GM18526 (cell line): ENCODE data around the gene GPR42.

Experiments used
- POLR2A ChIP-seq: IDR thresholded peaks from 3 replicates; pipeline ENCODE4 v1.6.1; 2011; ENCODE audit not compliant: insufficient read length; ENCODE audit errors: extremely low read depth

The GPR42 gene

DNA sequence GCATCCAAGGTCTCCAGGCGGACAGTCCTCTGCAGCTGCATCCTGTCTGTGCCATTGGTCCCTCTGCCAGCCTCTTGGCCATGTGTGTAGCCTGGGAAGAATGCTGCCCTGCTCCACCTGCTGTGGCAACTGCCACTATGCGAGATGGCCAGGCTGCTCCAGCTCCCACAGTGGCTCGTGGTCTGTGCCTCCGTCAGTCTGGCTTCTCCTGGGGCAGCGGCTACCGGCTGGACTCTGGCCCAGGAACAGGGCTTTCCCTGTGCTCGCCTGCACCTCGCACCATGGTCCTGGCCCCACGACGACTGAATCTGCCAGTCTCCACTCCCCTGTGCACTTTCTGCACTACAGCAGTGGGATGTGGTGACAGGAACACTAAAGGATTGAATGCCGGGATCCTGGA is 50.5 kb downstream of the GPR42 start:
- TF ChIP-seq POLR2A: no peak
